Psoas muscle (tissue), 8 donors: ENCODE measurements around the gene SP5. TPM values are rescaled to one million over a fixed set of nuclear protein-coding genes. Genes with fewer than 3 reads are reported as not detected.
"Not testable (repeated sequence)": the region's sequence is repeated elsewhere in the genome, so short reads cannot be mapped to it uniquely, and the experiment has no call there.

Source experiments
- ATAC-seq, 4 donors: fragments of 200-7000 bp; cut with Tn5 transposase; one replicate each; pipeline ENCODE4 v1.9.1; 2020; ENCODE audit warnings: moderate library complexity in 3 of 4, mild to moderate bottlenecking in 2 of 4
- DNase-seq, 2 donors: peaks; one replicate each; pipeline ENCODE4 v3.0.0-alpha.2; 2020
- H3K27ac ChIP-seq: fragments of 200-600 bp; one replicate; pipeline ENCODE4 v1.8.0; 2022
- H3K27me3 ChIP-seq, 3 donors: fragments of 200-600 bp in 1 of 3; one replicate each; pipeline versions ENCODE4 v1.6.1 to v1.8.0; 2013 to 2022; ENCODE audit warnings: low read length in 2 of 3, mild to moderate bottlenecking in 2 of 3, moderate library complexity in 1 of 3; ENCODE audit not compliant: insufficient read depth in 3 of 3
- H3K36me3 ChIP-seq, 2 donors: fragments of 200-600 bp in 1 of 2; one replicate each; pipeline versions ENCODE4 v1.6.1 to v1.8.0; 2013 to 2022; ENCODE audit warnings: low read depth in 1 of 2, mild to moderate bottlenecking in 1 of 2, moderate library complexity in 1 of 2; ENCODE audit not compliant: insufficient read depth in 1 of 2
- H3K4me1 ChIP-seq: fragments of 200-600 bp; one replicate; pipeline ENCODE4 v1.8.0; 2022
- H3K4me3 ChIP-seq: fragments of 200-600 bp; one replicate; pipeline ENCODE4 v1.8.0; 2022; ENCODE audit warnings: mild to moderate bottlenecking
- H3K9me3 ChIP-seq: fragments of 200-600 bp; one replicate; pipeline ENCODE4 v1.8.0; 2022
- WGBS, 3 donors: extraction: QIAGEN DNeasy Blood & Tissue Kit; methylation state at CpG; one replicate each; pipeline versions ENCODE4 v1.1.6 to v1.1.7; 2013; 5-methylcytosine and 5-hydroxymethylcytosine counted together
- intact Hi-C, 2 donors: fragments of 100-400 bp; cut with DNase I; formaldehyde crosslinking; loops; one replicate each; pipeline versions ENCODE4 v1.11.0 to v1.14.2; 2022
- polyA plus RNA-seq, 3 donors: library from polyadenylated mRNA; stranded (reverse); fragments of 200-250 nt; gene quantifications; one replicate each; pipeline ENCODE4 v1.2.3, GENCODE V29; 2013
- total RNA-seq, 4 donors: library from RNA; stranded (reverse); fragmentation: NEBNext Ultra II Directional in 2 of 4; extraction: Animal tissue kit (Norgen Biotek cat#: 25700) in 2 of 4; gene quantifications; one replicate each; pipeline versions ENCODE4 v1.2.1 to v1.2.4, GENCODE V29; 2021 to 2023
- TF ChIP-seq, protein P1 (sequence below): fragments of 200-600 bp; IDR thresholded peaks from one replicate; pipeline ENCODE4 v1.8.0; 2022; ENCODE audit warnings: antibody characterized with exemption
- donor health status: healthy with polysubstance abuse.
- donor health status: DM: no; HTN: no; CAD: no; lungs with moderate emphysema.
- donor health status: Bipolar disorder and iron deficiency.
- donor health status: healthy.
- donor health status: DM: yes; HTN: yes; CAD: no.
- donor health status: DM: no; HTN: no; CAD: no.
- donor health status: DM: no; HTN: no; CAD: no.
- donor health status: DM: yes; HTN: yes; CAD: no.

Gene SP5
- total and polyA plus RNA-seq, 7 donors, result 0.07 to 1.0 (median 0.12) TPM; not detected in 1

DNA sequence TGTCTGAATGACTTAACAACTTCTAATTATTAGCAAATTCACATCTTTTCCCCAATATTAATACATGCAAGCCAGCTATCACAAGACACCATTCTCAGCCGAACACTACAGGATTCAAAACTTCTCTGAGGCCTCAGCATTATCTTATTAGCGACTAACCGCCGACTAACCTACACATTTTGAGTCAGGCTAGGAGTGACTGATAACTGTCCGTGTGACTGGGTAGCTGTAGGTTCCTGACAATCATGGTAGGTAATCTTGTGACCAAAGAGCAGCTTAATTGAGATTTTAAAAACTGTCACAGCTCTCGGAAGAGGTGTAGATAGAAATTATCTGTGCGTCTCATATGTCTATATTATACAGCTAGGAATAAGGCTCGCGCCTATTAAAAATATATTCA is 44.1 kb upstream of the SP5 start:
- H3K9me3 ChIP-seq, result no peaks in the 10 kb centered on the region
- no peaks in the 10 kb centered on the region for H3K27me3 ChIP-seq
- intact Hi-C loops, result no loop called here
- H3K4me3 ChIP-seq, result no peak overlapping the region
- DNase-seq (no peak), ATAC-seq (no peak)
- H3K27ac ChIP-seq, result no peak overlapping the region
- WGBS, 3 donors, result 85 to 99% (median 93%) methylated on average over 9 of the region's 9 CpGs
- H3K36me3 ChIP-seq, result no peaks in the 10 kb centered on the region
- no peaks in the 10 kb centered on the region for H3K4me1 ChIP-seq
- TF ChIP-seq, protein P1, sequence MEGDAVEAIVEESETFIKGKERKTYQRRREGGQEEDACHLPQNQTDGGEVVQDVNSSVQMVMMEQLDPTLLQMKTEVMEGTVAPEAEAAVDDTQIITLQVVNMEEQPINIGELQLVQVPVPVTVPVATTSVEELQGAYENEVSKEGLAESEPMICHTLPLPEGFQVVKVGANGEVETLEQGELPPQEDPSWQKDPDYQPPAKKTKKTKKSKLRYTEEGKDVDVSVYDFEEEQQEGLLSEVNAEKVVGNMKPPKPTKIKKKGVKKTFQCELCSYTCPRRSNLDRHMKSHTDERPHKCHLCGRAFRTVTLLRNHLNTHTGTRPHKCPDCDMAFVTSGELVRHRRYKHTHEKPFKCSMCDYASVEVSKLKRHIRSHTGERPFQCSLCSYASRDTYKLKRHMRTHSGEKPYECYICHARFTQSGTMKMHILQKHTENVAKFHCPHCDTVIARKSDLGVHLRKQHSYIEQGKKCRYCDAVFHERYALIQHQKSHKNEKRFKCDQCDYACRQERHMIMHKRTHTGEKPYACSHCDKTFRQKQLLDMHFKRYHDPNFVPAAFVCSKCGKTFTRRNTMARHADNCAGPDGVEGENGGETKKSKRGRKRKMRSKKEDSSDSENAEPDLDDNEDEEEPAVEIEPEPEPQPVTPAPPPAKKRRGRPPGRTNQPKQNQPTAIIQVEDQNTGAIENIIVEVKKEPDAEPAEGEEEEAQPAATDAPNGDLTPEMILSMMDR, result no peak

DNA sequence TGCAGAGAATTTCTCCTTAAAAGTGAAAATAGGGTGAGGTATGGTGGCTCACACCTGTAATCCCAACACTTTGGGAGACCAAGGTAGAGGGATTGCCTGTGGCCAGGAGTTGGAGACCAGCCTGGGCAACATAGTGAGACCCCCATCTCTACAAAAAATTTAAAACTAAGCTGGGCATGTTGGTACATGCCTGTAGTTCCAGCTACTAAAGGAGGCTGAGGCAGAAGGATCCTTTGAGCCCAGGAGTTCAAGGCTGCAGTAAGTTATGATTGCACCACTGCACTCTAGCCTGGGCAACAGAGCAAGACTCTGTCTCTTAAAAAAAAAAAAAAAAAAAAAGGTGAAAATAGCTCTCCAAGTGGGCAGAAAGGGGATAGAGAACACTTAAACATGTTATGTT is 40.9 kb upstream of the SP5 start:
- intact Hi-C loops, H3K9me3 ChIP-seq, ATAC-seq, H3K4me3 ChIP-seq, H3K27me3 ChIP-seq, H3K36me3 ChIP-seq, H3K4me1 ChIP-seq, DNase-seq, H3K27ac ChIP-seq: not testable (repeated sequence)

DNA sequence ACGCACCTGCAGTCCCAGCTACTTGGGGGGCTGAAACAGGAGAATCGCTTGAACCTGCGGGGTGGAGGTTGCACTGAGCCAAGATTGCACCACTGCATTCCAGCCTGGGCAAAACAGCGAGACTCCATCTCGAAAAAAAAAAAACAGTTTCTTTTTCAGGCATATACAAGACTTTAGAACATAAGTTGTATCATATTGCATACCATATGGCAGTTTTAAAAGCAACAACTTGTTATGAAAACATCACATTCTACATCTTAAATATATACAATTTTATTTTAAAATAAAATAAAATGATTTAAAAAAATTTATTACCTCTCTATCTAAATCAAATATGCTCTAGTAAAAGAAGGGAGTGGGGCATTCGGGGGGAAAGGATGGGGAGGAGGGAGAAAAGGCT is 39.4 kb upstream of the SP5 start:
- intact Hi-C loops, result no loop called here

DNA sequence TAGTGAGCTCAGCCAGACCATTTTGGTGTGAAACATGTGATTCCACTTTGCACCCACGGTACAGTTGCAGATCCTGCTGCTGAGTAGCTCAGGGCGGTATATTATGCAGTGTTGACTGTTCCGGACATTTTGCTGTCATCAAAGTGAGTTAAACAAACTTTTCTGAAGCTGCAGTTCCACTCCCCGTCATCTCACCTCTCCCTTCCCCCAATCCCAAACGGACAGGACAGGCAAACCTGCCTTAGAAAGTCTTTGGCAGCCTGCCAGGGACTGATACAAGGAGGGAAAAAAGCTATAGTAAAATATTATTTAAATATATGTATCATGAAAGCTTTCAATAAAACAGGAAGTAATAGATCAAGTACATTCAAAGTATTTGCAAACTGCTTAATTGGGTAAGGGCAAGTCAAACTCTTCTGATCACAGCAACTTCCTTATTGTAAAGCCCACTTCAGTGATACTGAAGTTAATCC is 35.5 kb upstream of the SP5 start:
- no peaks in the 10 kb centered on the region for H3K9me3 ChIP-seq

More for the DNA sequence above, 39.4 kb upstream of the SP5 start:
- H3K27ac ChIP-seq, result no peak overlapping the region
- WGBS, 3 donors, result 76 to 80% (median 80%) methylated on average over 6 of the region's 6 CpGs
- no peak overlapping the region for H3K4me3 ChIP-seq
- no peak for ATAC-seq
- H3K9me3 ChIP-seq, result no peaks in the 10 kb centered on the region
- DNase-seq, result no peak
- H3K27me3 ChIP-seq, result no peaks in the 10 kb centered on the region
- TF ChIP-seq, protein P1, result no peak
- H3K4me1 ChIP-seq, result no peaks in the 10 kb centered on the region
- no peaks in the 10 kb centered on the region for H3K36me3 ChIP-seq

DNA sequence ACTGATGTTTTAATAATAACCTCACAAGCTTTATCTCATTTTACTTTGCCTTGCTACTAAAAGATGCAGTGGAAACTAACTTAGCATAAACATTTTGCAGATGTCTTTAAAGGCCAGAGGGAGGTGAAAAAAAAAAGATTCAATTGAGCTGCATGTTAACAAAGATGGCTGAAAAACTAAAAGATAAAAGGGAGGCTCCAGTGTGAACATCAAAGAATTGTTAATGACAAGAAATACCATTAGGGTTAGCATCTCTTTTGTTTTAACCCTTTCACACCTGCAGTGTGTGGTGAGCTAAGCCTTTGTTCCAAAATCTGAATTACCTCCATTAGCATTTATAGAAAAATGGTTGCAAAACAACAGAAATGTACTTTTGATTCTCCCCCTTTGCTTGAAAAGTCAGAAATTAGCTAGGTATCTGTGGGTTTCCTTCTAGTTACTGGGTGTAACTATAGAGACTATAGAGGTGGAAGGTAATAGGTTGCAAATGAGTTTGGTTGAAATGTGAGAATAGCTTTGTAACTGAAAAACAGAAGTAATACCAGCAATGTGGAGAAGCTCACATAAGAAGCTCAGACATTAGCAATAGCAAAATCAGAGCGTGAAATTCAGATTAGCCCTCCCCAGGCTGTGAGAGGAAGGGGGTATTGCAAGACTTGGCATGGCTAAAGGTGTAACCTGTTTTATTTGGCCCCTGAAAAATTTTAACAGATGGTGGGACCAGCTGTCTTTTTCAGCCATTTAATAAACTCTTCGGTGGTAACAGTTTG is 34.8 kb upstream of the SP5 start:
- H3K27ac ChIP-seq, result no peak overlapping the region
- no peaks in the 10 kb centered on the region for H3K36me3 ChIP-seq
- WGBS, 3 donors, result 42 to 45% (median 43%) methylated on average over 2 of the region's 2 CpGs
- no peaks in the 10 kb centered on the region for H3K9me3 ChIP-seq
- intact Hi-C loops, result no loop called here
- H3K4me1 ChIP-seq, result no peaks in the 10 kb centered on the region
- TF ChIP-seq, protein P1, result no peak
- ATAC-seq (no peak), DNase-seq (no peak)
- H3K4me3 ChIP-seq, result no peak overlapping the region
- H3K27me3 ChIP-seq, result no peaks in the 10 kb centered on the region

More for the DNA sequence above, 35.5 kb upstream of the SP5 start:
- TF ChIP-seq, protein P1, result no peak
- ATAC-seq (no peak), DNase-seq (no peak)
- Histone ChIP-seq H3K27me3 (no peaks in the 10 kb centered on the region), H3K4me1 (no peaks in the 10 kb centered on the region), H3K36me3 (no peaks in the 10 kb centered on the region), H3K4me3 (no peak overlapping the region), H3K27ac (no peak overlapping the region)
- 41 to 57% (median 52%) methylated on average over 5 of the region's 5 CpGs for WGBS, 3 donors
- intact Hi-C loops, result no loop called here
